Fibroblast of pulmonary artery (primary cell): ENCODE data around the gene GARNL3.

ENCODE experiments used
- DNase-seq: peaks from one replicate; pipeline ENCODE4 v3.0.0-alpha.2; 2010; ENCODE audit warnings: low read depth
- H3K4me3 ChIP-seq: replicated peaks from 2 replicates; pipeline ENCODE4 v1.5.1; 2011; ENCODE audit warnings: low read depth, mild to moderate bottlenecking, control low read depth, low read length, moderate library complexity
- TF ChIP-seq, protein P1 (sequence below): IDR thresholded peaks from 2 replicates; pipeline ENCODE4 v1.5.1; 2011; ENCODE audit warnings: mild to moderate bottlenecking, control low read depth, low read length, inconsistent platforms; ENCODE audit errors: missing control alignments

Gene GARNL3

GRCh38 chr9:127422133-127422782 is 157.7 kb downstream of the GARNL3 start:
- peak overlapping the region; percentile 97 for H3K4me3 ChIP-seq
- DNase-seq, result no peak
- TF ChIP-seq, protein P1, sequence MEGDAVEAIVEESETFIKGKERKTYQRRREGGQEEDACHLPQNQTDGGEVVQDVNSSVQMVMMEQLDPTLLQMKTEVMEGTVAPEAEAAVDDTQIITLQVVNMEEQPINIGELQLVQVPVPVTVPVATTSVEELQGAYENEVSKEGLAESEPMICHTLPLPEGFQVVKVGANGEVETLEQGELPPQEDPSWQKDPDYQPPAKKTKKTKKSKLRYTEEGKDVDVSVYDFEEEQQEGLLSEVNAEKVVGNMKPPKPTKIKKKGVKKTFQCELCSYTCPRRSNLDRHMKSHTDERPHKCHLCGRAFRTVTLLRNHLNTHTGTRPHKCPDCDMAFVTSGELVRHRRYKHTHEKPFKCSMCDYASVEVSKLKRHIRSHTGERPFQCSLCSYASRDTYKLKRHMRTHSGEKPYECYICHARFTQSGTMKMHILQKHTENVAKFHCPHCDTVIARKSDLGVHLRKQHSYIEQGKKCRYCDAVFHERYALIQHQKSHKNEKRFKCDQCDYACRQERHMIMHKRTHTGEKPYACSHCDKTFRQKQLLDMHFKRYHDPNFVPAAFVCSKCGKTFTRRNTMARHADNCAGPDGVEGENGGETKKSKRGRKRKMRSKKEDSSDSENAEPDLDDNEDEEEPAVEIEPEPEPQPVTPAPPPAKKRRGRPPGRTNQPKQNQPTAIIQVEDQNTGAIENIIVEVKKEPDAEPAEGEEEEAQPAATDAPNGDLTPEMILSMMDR, result no peak

GRCh38 chr9:127422787-127423186 is 158.2 kb downstream of the GARNL3 start:
- H3K4me3 ChIP-seq, result peak overlapping the region; percentile 97
- TF ChIP-seq, protein P1, result no peak
- no peak for DNase-seq

DNA sequence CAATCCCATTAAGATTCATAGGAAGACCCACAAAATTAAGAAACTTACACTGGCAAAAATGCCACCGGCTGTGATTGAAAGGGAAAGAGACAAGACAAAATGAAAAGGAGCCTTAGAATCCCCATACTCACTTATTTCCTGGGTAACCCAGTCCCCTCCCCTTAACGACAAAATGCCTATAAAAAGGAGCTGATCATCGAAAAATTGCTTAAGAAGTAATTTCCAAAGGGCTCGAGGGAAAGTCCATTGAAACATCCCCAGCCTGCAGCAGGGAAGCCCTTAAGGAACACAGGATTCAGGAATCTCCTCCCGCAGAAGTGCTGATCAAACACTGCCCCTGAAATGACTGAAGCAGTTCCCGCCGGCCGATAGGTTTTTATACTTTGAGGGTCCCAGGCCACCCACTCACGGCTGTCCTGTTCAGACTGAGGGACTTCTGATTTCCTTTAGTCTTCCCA is 158.9 kb downstream of the GARNL3 start:
- TF ChIP-seq, protein P1, result no peak
- peak; percentile 21 for DNase-seq
- H3K4me3 ChIP-seq, result peak overlapping the region; percentile 97

DNA sequence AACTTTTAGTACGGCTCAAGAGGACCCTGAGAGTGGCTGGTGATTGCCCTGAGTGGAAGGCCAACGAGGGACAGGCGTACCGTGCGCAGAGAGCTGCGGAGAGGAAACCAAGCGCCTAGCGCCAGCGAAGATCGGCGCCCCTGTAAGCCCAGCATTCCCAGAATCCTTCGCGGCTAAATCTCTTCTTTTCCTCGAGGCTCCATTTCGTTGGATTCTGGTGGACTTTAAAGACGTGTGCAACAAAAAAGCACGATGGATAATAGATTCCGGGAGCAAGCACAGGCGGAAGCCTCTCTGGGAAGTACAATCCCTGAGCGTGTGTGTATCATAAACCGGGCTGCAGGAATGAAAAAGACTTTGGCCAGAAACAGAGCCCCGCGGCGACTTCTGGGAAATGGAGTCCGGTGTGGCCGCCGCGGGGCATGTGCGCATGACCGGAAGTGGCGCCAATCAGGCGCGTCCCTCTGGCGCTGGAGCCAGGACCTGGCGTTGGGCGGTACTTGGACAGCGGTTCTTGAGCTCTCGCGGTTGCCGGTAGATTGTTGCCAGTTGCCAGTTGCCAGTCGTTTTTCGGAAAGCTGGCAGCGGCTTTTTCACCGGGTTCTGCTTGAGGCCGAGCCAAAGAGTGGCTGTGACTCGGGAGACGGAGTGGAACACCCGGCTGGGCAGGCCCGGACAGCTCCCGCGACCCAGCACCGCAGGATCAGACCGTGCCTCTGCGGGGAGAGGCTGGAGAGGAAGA is 159.5 kb downstream of the GARNL3 start, which contains the start of gene ZNF79:
TSS of gene ZNF79 (plus strand) at position 449 of the 742 bp plus-strand sequence. CDS start 406 bp downstream, outside the sequence.
- peak within 1 kb of the TSS; percentile 97 for H3K4me3 ChIP-seq
- peak; percentile 94 for DNase-seq
- TF ChIP-seq, protein P1, result no peak

DNA sequence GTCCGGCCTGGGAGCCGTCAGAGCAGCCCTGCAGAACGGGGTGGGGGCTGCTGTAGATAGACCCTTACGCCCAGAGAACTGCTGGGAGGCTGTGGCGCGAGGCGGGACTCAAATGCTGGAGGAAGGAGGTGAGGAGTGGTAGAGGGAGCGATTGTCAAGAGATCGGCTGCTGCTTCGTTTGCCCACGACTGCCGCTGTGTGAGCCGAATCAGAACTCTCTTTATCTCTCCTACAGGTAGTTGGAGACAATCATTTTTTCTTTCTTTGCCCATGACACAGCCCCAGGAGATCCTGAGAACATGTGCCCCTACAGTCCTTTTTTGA is 160.1 kb downstream of the GARNL3 start:
- DNase-seq, result no peak
- TF ChIP-seq, protein P1, result no peak

GRCh38 chr9:127426756-127427155 is 162.2 kb downstream of the GARNL3 start:
- H3K4me3 ChIP-seq, result no peak overlapping the region
- DNase-seq, result no peak
- TF ChIP-seq, protein P1, result no peak

More for the DNA sequence above, 160.1 kb downstream of the GARNL3 start:
- peak overlapping the region; percentile 97 for H3K4me3 ChIP-seq
